Left ventricle myocardium inferior (tissue), 1 donor: Measurements from ENCODE around the gene CTSL. TPM values are rescaled to one million over a fixed set of nuclear protein-coding genes. Genes with fewer than 3 reads are reported as not detected.

ENCODE experiments used
- DNase-seq: peaks from one replicate; pipeline ENCODE4 v3.0.0-alpha.2; 2020
- H3K27ac ChIP-seq: fragments of 200-600 bp; replicated peaks from 2 replicates; pipeline ENCODE4 v1.8.0; 2021
- H3K27me3 ChIP-seq: fragments of 200-600 bp; 2 replicates; pipeline ENCODE4 v1.8.0; 2021; ENCODE audit warnings: low read depth
- H3K36me3 ChIP-seq: fragments of 200-600 bp; 2 replicates; pipeline ENCODE4 v1.8.0; 2021
- H3K4me1 ChIP-seq: fragments of 200-600 bp; 2 replicates; pipeline ENCODE4 v1.8.0; 2021
- H3K4me3 ChIP-seq: fragments of 200-600 bp; 2 replicates; pipeline ENCODE4 v1.8.0; 2021; ENCODE audit warnings: mild to moderate bottlenecking, moderate library complexity
- H3K9me3 ChIP-seq: fragments of 200-600 bp; replicated peaks from 2 replicates; pipeline ENCODE4 v1.8.0; 2021
- intact Hi-C: fragments of 100-400 bp; cut with micrococcal nuclease; formaldehyde crosslinking; loops from one replicate; pipeline ENCODE4 v1.11.0; 2022
- total RNA-seq: library from RNA; stranded (reverse); fragmentation: NEBNext Ultra II Directional; extraction: Animal tissue kit (Norgen Biotek cat#: 25700); gene quantifications from one replicate; pipeline ENCODE4 v1.2.1, GENCODE V29; 2021
- TF ChIP-seq, protein P1 (sequence below): fragments of 200-600 bp; IDR thresholded peaks from 2 replicates; pipeline ENCODE4 v1.8.0; 2021; ENCODE audit warnings: antibody characterized with exemption, mild to moderate bottlenecking, borderline replicate concordance
- donor health status: DM: no; HTN: yes; CAD: no; lungs with severe emphysema.

CTSL gene
- total RNA-seq, 1 donor from 2014 or later, result 116 TPM

GRCh38 chr9:87701931-87702421, 23.9 kb upstream of the CTSL start:
- Histone ChIP-seq H3K27me3 (no peaks in the 10 kb centered on the region), H3K4me1 (no peaks in the 10 kb centered on the region), H3K4me3 (no peak overlapping the region), H3K36me3 (peaks cover 3% of the 10 kb centered on the region), H3K9me3 (no peaks in the 10 kb centered on the region), H3K27ac (no peak overlapping the region)
- TF ChIP-seq, protein P1, sequence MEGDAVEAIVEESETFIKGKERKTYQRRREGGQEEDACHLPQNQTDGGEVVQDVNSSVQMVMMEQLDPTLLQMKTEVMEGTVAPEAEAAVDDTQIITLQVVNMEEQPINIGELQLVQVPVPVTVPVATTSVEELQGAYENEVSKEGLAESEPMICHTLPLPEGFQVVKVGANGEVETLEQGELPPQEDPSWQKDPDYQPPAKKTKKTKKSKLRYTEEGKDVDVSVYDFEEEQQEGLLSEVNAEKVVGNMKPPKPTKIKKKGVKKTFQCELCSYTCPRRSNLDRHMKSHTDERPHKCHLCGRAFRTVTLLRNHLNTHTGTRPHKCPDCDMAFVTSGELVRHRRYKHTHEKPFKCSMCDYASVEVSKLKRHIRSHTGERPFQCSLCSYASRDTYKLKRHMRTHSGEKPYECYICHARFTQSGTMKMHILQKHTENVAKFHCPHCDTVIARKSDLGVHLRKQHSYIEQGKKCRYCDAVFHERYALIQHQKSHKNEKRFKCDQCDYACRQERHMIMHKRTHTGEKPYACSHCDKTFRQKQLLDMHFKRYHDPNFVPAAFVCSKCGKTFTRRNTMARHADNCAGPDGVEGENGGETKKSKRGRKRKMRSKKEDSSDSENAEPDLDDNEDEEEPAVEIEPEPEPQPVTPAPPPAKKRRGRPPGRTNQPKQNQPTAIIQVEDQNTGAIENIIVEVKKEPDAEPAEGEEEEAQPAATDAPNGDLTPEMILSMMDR, result no peak
- DNase-seq, result no peak
- intact Hi-C loops, result no loop called here

- TF ChIP-seq, protein P1, result no peak
- no peak for DNase-seq
- H3K27ac ChIP-seq, result no peak overlapping the region
- H3K27me3 ChIP-seq, result no peaks in the 10 kb centered on the region
- H3K4me3 ChIP-seq, result no peak overlapping the region
- no peaks in the 10 kb centered on the region for H3K9me3 ChIP-seq
- intact Hi-C loops, result no loop called here
- H3K36me3 ChIP-seq, result no peaks in the 10 kb centered on the region
- H3K4me1 ChIP-seq, result no peaks in the 10 kb centered on the region
Observed at GRCh38 chr9:87702921-87703320, 23.0 kb upstream of the CTSL start.

DNA sequence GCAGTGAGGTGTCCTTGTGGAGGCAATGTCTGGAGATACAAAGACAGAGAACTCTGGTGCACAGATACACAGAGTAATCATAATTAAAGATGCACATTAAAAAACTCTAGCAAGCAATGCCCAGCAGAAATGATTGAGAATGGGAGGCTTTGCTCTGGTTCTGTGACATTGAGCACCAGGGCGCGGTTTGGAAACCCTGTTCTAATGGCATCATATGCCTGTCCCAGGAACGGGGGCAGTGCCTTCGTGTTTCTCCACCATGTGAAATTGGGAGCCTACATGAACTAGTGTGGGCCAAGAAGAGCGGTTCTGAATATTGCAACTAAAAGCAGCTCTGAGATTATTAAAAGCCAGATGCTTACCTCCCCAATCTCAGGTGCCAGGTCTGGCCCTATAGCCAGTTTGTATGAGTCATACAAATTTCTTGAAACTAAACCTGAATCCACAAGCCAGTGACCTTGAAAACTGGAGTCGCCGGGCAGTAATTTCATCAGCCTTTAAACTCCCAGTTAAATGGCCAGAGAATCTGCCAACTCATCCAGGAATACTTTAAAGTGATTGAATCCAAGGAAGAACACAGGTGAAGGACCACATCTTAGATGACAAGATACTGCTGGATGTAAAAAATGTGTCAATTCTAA, 22.2 kb upstream of the CTSL start:
- TF ChIP-seq, protein P1, result no peak
- DNase-seq, result no peak
- Histone ChIP-seq H3K4me3 (no peak overlapping the region), H3K27ac (no peak overlapping the region), H3K36me3 (no peaks in the 10 kb centered on the region), H3K27me3 (no peaks in the 10 kb centered on the region), H3K9me3 (no peaks in the 10 kb centered on the region), H3K4me1 (no peaks in the 10 kb centered on the region)
- intact Hi-C loops, result no loop called here

DNA sequence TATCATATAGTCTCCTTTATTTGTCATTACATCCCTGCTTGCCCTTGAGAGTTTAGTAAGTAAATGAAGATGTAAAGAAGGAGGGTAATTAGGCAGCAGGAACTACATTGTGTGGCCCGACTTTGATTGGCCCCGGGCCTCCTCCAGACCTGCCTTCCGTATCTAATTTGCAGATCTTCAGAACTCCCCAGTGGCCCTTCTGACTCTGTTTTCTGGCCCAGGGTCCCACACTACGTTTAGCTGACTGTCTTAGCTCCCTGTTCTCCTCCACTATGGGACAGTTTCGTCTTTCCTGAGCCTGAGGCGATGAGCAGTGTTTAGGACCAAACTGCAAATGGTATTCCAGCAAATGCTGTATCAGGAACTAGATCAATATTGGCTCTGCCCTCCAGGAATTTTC, 21.6 kb upstream of the CTSL start:
- TF ChIP-seq, protein P1, result no peak
- Histone ChIP-seq H3K36me3 (no peaks in the 10 kb centered on the region), H3K9me3 (no peaks in the 10 kb centered on the region), H3K4me1 (no peaks in the 10 kb centered on the region), H3K27me3 (no peaks in the 10 kb centered on the region), H3K4me3 (no peak overlapping the region), H3K27ac (no peak overlapping the region)
- DNase-seq, result no peak
- intact Hi-C loops, result no loop called here

- H3K4me1 ChIP-seq, result no peaks in the 10 kb centered on the region
- no peaks in the 10 kb centered on the region for H3K9me3 ChIP-seq
- H3K27ac ChIP-seq, result no peak overlapping the region
- TF ChIP-seq, protein P1, result no peak
- intact Hi-C loops, result no loop called here
- H3K27me3 ChIP-seq, result no peaks in the 10 kb centered on the region
- no peaks in the 10 kb centered on the region for H3K36me3 ChIP-seq
- H3K4me3 ChIP-seq, result no peak overlapping the region
- no peak for DNase-seq
Observed at GRCh38 chr9:87706066-87706739, 19.7 kb upstream of the CTSL start.
